Measurements from ENCODE around the gene NUP155.
"Not testable (repeated sequence)": the region's sequence is repeated elsewhere in the genome, so short reads cannot be mapped to it uniquely, and the experiment has no call there.

The NUP155 gene

DNA sequence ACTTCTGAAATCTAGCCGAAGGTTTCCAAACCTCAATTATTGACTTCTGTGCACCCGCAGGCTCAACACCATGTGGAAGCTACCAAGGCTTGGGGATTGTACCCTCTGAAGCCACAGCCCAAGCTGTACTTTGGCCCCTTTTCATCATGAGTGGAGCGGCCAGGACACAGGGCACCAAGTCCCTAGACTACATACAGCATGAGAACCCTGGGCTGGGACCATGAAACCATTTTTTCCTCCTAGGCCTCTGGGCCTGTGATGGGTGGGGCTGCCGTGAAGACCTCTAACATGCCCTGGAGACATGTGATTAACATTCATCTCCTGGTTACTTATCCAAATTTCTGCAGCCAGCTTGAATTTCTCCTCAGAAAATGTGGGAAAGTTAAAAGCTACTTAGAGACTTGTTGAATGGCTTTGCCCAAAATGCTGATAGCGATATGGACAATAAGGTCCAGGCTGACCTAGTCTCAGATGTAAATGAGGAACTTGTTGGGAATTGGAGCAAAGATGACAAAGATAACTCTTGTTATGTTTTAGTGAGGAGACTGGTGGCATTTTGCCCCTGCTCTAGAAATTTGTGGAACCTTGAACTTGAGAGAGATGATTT, 87.6 kb downstream of the NUP155 start:
- Histone ChIP-seq H2AFZ (no peak overlapping the region), H3K9me3 (ENCODE audit: control insufficient read depth, low read length) (no peaks in the 10 kb centered on the region), H3K79me2 (no peaks in the 10 kb centered on the region), H3K9ac (no peak overlapping the region), H3K4me1 (no peaks in the 10 kb centered on the region), H3K36me3 (ENCODE audit: control insufficient read depth, insufficient read depth, low read length) (no peaks in the 10 kb centered on the region), H3K4me3 (ENCODE audit: low read depth, low read length) (no peak overlapping the region), H3K27ac (no peak overlapping the region), H3K27me3 (ENCODE audit: control insufficient read depth, insufficient read depth, low read length) (no peaks in the 10 kb centered on the region), H3K4me2 (ENCODE audit: low read length) (no peak overlapping the region)
- TF ChIP-seq CTCF (IDR thresholded peaks at IDR 0.05), result no peak

- no peaks in the 10 kb centered on the region for H3K27me3 ChIP-seq (ENCODE audit: control insufficient read depth, insufficient read depth, low read length)
- H3K4me3 ChIP-seq (ENCODE audit: low read depth, low read length), result no peak overlapping the region
- no peaks in the 10 kb centered on the region for H3K79me2 ChIP-seq
- no peaks in the 10 kb centered on the region for H3K4me1 ChIP-seq
- no peak overlapping the region for H2AFZ ChIP-seq
- no peak overlapping the region for H3K9ac ChIP-seq
- H3K4me2 ChIP-seq (ENCODE audit: low read length), result no peak overlapping the region
- no peak overlapping the region for H3K27ac ChIP-seq
- TF ChIP-seq CTCF (IDR thresholded peaks at IDR 0.05), result no peak
- no peaks in the 10 kb centered on the region for H3K36me3 ChIP-seq (ENCODE audit: control insufficient read depth, insufficient read depth, low read length)
- H3K9me3 ChIP-seq (ENCODE audit: control insufficient read depth, low read length), result no peaks in the 10 kb centered on the region
Measured at GRCh38 chr5:37275511-37275910, 95.4 kb downstream of the NUP155 start.

DNA sequence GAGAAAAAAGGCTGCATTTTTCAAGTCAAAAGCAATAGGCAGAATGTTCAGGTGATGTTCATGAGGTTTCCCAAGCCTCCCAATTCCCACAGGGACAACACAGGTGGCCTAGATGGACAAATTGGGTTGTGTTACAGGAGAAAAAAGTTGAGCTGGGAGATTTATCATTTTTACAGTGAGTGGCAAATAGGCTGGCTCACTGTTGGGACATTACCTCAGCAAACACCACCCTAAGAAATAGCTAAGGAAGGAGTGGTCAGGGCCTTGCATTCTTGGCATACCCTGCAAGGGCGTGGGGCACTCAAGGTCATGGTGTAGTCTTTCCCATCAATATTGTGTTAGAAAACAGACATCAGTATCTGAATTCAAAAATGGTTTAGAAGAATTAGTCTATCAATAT, 98.4 kb downstream of the NUP155 start:
- Histone ChIP-seq H3K4me1 (no peaks in the 10 kb centered on the region), H2AFZ (no peak overlapping the region), H3K36me3 (ENCODE audit: control insufficient read depth, insufficient read depth, low read length) (no peaks in the 10 kb centered on the region), H3K4me3 (ENCODE audit: low read depth, low read length) (no peak overlapping the region), H3K27me3 (ENCODE audit: control insufficient read depth, insufficient read depth, low read length) (no peaks in the 10 kb centered on the region), H3K27ac (no peak overlapping the region), H3K4me2 (ENCODE audit: low read length) (no peak overlapping the region), H3K79me2 (no peaks in the 10 kb centered on the region), H3K9ac (no peak overlapping the region), H3K9me3 (ENCODE audit: control insufficient read depth, low read length) (no peaks in the 10 kb centered on the region)
- TF ChIP-seq CTCF (IDR thresholded peaks at IDR 0.05), result no peak

GRCh38 chr5:37268100-37268499, 102.8 kb downstream of the NUP155 start:
- H3K27me3 ChIP-seq (ENCODE audit: control insufficient read depth, insufficient read depth, low read length); H3K9me3 ChIP-seq (ENCODE audit: control insufficient read depth, low read length); H3K4me1 ChIP-seq; H3K79me2 ChIP-seq; H2AFZ ChIP-seq; H3K4me3 ChIP-seq (ENCODE audit: low read depth, low read length); H3K9ac ChIP-seq; H3K27ac ChIP-seq; H3K36me3 ChIP-seq (ENCODE audit: control insufficient read depth, insufficient read depth, low read length); H3K4me2 ChIP-seq (ENCODE audit: low read length): not testable (repeated sequence)

- Histone ChIP-seq H3K4me2 (ENCODE audit: low read length) (no peak overlapping the region), H2AFZ (no peak overlapping the region), H3K4me1 (no peaks in the 10 kb centered on the region), H3K79me2 (no peaks in the 10 kb centered on the region), H3K36me3 (ENCODE audit: control insufficient read depth, insufficient read depth, low read length) (no peaks in the 10 kb centered on the region), H3K27me3 (ENCODE audit: control insufficient read depth, insufficient read depth, low read length) (no peaks in the 10 kb centered on the region), H3K4me3 (ENCODE audit: low read depth, low read length) (no peak overlapping the region), H3K9ac (no peak overlapping the region), H3K9me3 (ENCODE audit: control insufficient read depth, low read length) (no peaks in the 10 kb centered on the region), H3K27ac (no peak overlapping the region)
- no peak for TF ChIP-seq CTCF (IDR thresholded peaks at IDR 0.05)
Measured at GRCh38 chr5:37255774-37256358, 115.0 kb downstream of the NUP155 start.

Data from parathyroid adenoma (tissue), 2 donors.